Activated CD4-positive, alpha-beta T cell treated with anti-CD3 and anti-CD28 coated beads, Interleukin-2, amount 10 ng/mL, durations not matched to agents 7 days and 5 days (primary cell): ENCODE data around the gene RPL4. TPM values are rescaled to one million over a fixed set of nuclear protein-coding genes. Genes with fewer than 3 reads are reported as not detected.

Experiments used
- CTCF ChIA-PET: fragments of 350-600 bp; sonication (Branson Sonifier 250); formaldehyde crosslinking; loops from one replicate; lab custom pipeline; 2021; ENCODE audit warnings: antibody characterized with exemption; lab: Charles Lee
- POLR2A ChIA-PET: fragments of 350-600 bp; sonication (Branson Sonifier 250); formaldehyde crosslinking; loops from one replicate; lab custom pipeline; 2021; ENCODE audit warnings: antibody characterized with exemption; lab: Charles Lee
- DNase-seq: peaks from one replicate; pipeline ENCODE4 v3.0.0-alpha.2; 2020
- H3K27ac Mint-ChIP-seq: one replicate; pipeline ENCODE4 v1.8.0; 2021; ENCODE audit warnings: mild to moderate bottlenecking, moderate library complexity, mixed read lengths
- H3K27me3 Mint-ChIP-seq: one replicate; pipeline ENCODE4 v1.8.0; 2021; ENCODE audit warnings: mixed read lengths
- H3K36me3 Mint-ChIP-seq: one replicate; pipeline ENCODE4 v1.8.0; 2021; ENCODE audit warnings: low read depth, mixed read lengths
- H3K4me1 Mint-ChIP-seq: one replicate; pipeline ENCODE4 v1.8.0; 2021; ENCODE audit warnings: mixed read lengths
- H3K4me3 Mint-ChIP-seq: one replicate; pipeline ENCODE4 v1.8.0; 2021; ENCODE audit warnings: mild to moderate bottlenecking, moderate library complexity, mixed read lengths
- H3K9me3 Mint-ChIP-seq: one replicate; pipeline ENCODE4 v1.8.0; 2021; ENCODE audit warnings: mixed read lengths
- total RNA-seq, 2 experiments: library from RNA; stranded (reverse); gene quantifications; one replicate each; pipeline ENCODE4 v1.2.3, GENCODE V29; 2021

The RPL4 gene
- 1,000 to 10,000 TPM; 2,398 to 2,621 TPM for total RNA-seq

GRCh38 chr15:66504563-66505429 is at the start of gene RPL4, which contains the start of gene ZWILCH:
RPL4 (minus strand) TSS chr15:66504855; CDS start chr15:66504790, 65 bp downstream.
ZWILCH (plus strand) TSS chr15:66505326; CDS start chr15:66505339, 13 bp downstream.
- ChIA-PET CTCF (interaction anchor here (0.9 to 1.7 kb wide), 3 partner anchors 10 to 15 kb away, joined by 3 to 4 read pairs (median 3); no protein-coding TSS in a partner anchor), POLR2A (no interaction called here)
- peak; percentile 85 for DNase-seq
- peaks cover 56% of the 10 kb centered on the region for H3K36me3 Mint-ChIP-seq
- peak within 1 kb of the TSS; percentile 100 for H3K4me3 Mint-ChIP-seq
- no peaks in the 10 kb centered on the region for H3K27me3 Mint-ChIP-seq
- H3K27ac Mint-ChIP-seq, result peak within 1 kb of the TSS; percentile 99
- peaks cover 61% of the 10 kb centered on the region for H3K4me1 Mint-ChIP-seq
- H3K9me3 Mint-ChIP-seq, result no peaks in the 10 kb centered on the region

- Mint-ChIP-seq H3K36me3 (peaks cover 26% of the 10 kb centered on the region), H3K4me3 (no peak overlapping the region), H3K27me3 (no peaks in the 10 kb centered on the region), H3K27ac (no peak overlapping the region), H3K4me1 (no peaks in the 10 kb centered on the region), H3K9me3 (no peaks in the 10 kb centered on the region)
- POLR2A ChIA-PET, result no interaction called here
- CTCF ChIA-PET, result no interaction called here
- no peak for DNase-seq
These were observed 40.6 kb upstream of the RPL4 start for GRCh38 chr15:66545255-66545654.

- Mint-ChIP-seq H3K36me3 (peaks cover 29% of the 10 kb centered on the region), H3K4me1 (no peaks in the 10 kb centered on the region), H3K9me3 (no peaks in the 10 kb centered on the region), H3K4me3 (no peak overlapping the region), H3K27me3 (no peaks in the 10 kb centered on the region), H3K27ac (no peak overlapping the region)
- POLR2A ChIA-PET, result no interaction called here
- CTCF ChIA-PET, result interaction anchor here (0.7 kb wide), 1 partner anchor 1641 kb away, joined by 4 read pairs; no protein-coding TSS in a partner anchor
- no peak for DNase-seq
These were observed 38.2 kb upstream of the RPL4 start for GRCh38 chr15:66542896-66543295.

- no peaks in the 10 kb centered on the region for H3K27me3 Mint-ChIP-seq
- CTCF ChIA-PET, result interaction anchor here (1.4 kb wide), 1 partner anchor 15 kb away, joined by 3 read pairs; no protein-coding TSS in a partner anchor
- POLR2A ChIA-PET, result no interaction called here
- H3K9me3 Mint-ChIP-seq, result no peaks in the 10 kb centered on the region
- peaks cover 28% of the 10 kb centered on the region for H3K36me3 Mint-ChIP-seq
- H3K4me1 Mint-ChIP-seq, result no peaks in the 10 kb centered on the region
- H3K4me3 Mint-ChIP-seq, result no peak overlapping the region
- DNase-seq, result no peak
- no peak overlapping the region for H3K27ac Mint-ChIP-seq
These were observed 30.4 kb upstream of the RPL4 start for GRCh38 chr15:66535056-66535455.

- Mint-ChIP-seq H3K27ac (peak overlapping the region; percentile 21), H3K27me3 (no peaks in the 10 kb centered on the region), H3K4me1 (peaks cover 8% of the 10 kb centered on the region), H3K9me3 (no peaks in the 10 kb centered on the region), H3K36me3 (peaks cover 33% of the 10 kb centered on the region), H3K4me3 (no peak overlapping the region)
- POLR2A ChIA-PET, result no interaction called here
- no peak for DNase-seq
- CTCF ChIA-PET, result no interaction called here
These were observed 20.2 kb upstream of the RPL4 start for GRCh38 chr15:66524838-66525237.

GRCh38 chr15:66523926-66524325 is 19.3 kb upstream of the RPL4 start:
- Mint-ChIP-seq H3K4me1 (peaks cover 8% of the 10 kb centered on the region), H3K4me3 (no peak overlapping the region), H3K27me3 (no peaks in the 10 kb centered on the region), H3K36me3 (peaks cover 29% of the 10 kb centered on the region), H3K27ac (no peak overlapping the region), H3K9me3 (no peaks in the 10 kb centered on the region)
- DNase-seq, result no peak
- POLR2A ChIA-PET, result no interaction called here
- CTCF ChIA-PET, result no interaction called here

GRCh38 chr15:66515901-66516322 is 11.3 kb upstream of the RPL4 start:
- DNase-seq, result no peak
- peaks cover 21% of the 10 kb centered on the region for H3K36me3 Mint-ChIP-seq
- H3K27me3 Mint-ChIP-seq, result no peaks in the 10 kb centered on the region
- CTCF ChIA-PET, result interaction anchor here (1.0 kb wide), 1 partner anchor 11 kb away, joined by 3 read pairs; the partner anchor contains the start of genes RPL4 and ZWILCH
- H3K4me3 Mint-ChIP-seq, result no peak overlapping the region
- H3K4me1 Mint-ChIP-seq, result peaks cover 2% of the 10 kb centered on the region
- POLR2A ChIA-PET, result no interaction called here
- no peak overlapping the region for H3K27ac Mint-ChIP-seq
- no peaks in the 10 kb centered on the region for H3K9me3 Mint-ChIP-seq

DNA sequence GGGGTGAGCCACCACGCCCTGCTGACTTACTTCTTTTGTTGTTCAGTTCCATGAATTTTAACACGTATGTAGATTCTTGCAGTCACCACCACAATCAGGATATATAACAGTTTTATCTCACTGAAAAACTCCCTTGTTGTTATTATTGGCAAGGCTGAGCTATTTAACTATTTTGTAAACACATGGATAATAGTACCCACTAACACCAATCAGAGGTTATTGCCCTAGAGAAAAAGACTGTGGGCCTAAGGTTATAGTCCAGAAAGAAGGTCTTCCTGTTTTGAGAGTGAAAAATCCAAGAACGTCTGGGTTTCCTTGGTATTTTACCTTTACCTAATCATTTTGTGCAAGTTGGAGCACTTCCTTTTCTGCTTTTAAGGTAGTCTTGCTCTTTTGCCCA is 9.9 kb upstream of the RPL4 start:
- H3K27me3 Mint-ChIP-seq, result no peaks in the 10 kb centered on the region
- H3K27ac Mint-ChIP-seq, result no peak overlapping the region
- no peaks in the 10 kb centered on the region for H3K9me3 Mint-ChIP-seq
- ChIA-PET CTCF (interaction anchor here (0.7 kb wide), 1 partner anchor 413 kb away, joined by 4 read pairs; no protein-coding TSS in a partner anchor), POLR2A (interaction anchor here (0.6 kb wide), 1 partner anchor 1688 kb away, joined by 4 read pairs; no protein-coding TSS in a partner anchor)
- no peak for DNase-seq
- H3K4me3 Mint-ChIP-seq, result no peak overlapping the region
- H3K36me3 Mint-ChIP-seq, result peaks cover 25% of the 10 kb centered on the region
- peaks cover 2% of the 10 kb centered on the region for H3K4me1 Mint-ChIP-seq

DNA sequence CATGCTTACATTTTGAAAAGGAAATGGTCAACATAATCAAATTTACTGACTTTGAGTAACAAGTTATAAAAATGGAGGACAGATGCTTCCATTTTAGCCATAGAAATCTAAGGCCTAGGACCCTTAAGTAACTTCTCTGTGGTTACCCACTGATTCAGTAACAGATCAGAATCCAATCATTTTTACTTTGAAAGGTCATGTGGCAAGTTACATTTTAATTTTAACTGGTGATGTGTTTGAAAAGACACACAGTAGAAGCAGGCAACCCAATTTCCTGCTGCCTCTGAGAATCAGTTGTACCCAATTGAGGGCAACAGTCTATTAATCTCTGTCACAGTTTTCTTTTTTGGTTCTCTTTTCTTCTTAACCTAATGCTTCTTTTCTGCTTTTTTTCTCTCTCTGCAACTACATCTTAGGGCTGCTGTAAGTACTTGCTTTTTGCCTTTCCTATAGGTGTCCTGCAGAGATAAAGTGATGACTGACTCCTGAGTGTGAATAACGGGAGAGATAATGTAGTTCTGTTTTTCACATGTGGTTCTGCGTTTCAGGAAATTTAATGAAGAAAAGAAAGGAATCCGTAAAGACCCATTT is 3.7 kb upstream of the RPL4 start:
- Mint-ChIP-seq H3K27me3 (no peaks in the 10 kb centered on the region), H3K36me3 (peaks cover 27% of the 10 kb centered on the region), H3K9me3 (no peaks in the 10 kb centered on the region), H3K4me3 (no peak overlapping the region), H3K4me1 (peaks cover 31% of the 10 kb centered on the region), H3K27ac (no peak overlapping the region)
- POLR2A ChIA-PET, result no interaction called here
- no peak for DNase-seq
- CTCF ChIA-PET, result interaction anchor here (0.6 kb wide), 2 partner anchors 936 to 1146 kb away, joined by 3 to 4 read pairs; no protein-coding TSS in a partner anchor

DNA sequence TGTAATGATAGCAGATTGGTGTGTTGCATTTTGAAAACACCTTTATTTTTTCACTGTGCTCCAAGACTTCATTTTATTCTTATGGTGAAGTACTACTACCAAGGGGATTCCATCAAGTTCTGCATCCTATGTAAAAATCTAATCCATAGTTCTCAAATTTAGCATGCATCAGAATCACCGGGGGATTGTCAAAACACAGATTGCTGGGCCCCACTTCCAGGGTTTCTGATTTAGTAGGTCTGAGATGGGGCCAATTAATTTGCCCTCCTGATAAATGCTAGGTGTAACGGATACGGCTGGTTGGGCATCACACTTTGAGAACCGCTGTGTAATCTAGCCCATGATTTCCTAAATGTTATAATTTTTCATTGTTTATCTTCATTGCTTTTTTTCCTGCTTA is 1.2 kb upstream of the RPL4 start:
- POLR2A ChIA-PET, result no interaction called here
- Mint-ChIP-seq H3K36me3 (peaks cover 49% of the 10 kb centered on the region), H3K9me3 (no peaks in the 10 kb centered on the region), H3K27ac (peak overlapping the region; percentile 99), H3K4me1 (peaks cover 54% of the 10 kb centered on the region), H3K4me3 (peak overlapping the region; percentile 100), H3K27me3 (no peaks in the 10 kb centered on the region)
- CTCF ChIA-PET, result no interaction called here
- DNase-seq, result no peak

DNA sequence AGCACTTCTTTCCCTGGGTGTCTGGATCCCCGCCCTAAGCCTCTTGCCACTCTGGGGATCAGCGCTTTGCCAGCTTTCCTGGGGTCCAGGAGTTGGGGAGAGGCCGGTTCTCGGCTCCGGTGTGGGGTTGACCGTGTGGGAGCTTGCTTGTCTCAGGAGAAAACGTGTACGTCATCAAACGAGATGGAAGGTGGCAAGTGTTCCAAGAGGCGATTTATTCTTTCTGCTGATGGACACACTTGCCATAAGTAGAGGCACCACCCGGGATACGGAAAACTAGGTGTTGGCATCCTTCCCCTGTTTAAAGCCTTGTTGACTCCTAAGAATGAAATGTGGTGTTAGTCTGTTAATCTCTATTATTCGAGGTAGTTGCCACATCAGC is 766 bp upstream of the RPL4 start:
- Mint-ChIP-seq H3K36me3 (peaks cover 49% of the 10 kb centered on the region), H3K27me3 (no peaks in the 10 kb centered on the region), H3K27ac (peak overlapping the region; percentile 99), H3K4me3 (peak overlapping the region; percentile 100), H3K9me3 (no peaks in the 10 kb centered on the region), H3K4me1 (peaks cover 55% of the 10 kb centered on the region)
- POLR2A ChIA-PET, result no interaction called here
- no peak for DNase-seq
- CTCF ChIA-PET, result interaction anchor here (0.9 to 1.7 kb wide), 2 partner anchors 11 to 16 kb away, joined by 3 to 4 read pairs; no protein-coding TSS in a partner anchor

DNA sequence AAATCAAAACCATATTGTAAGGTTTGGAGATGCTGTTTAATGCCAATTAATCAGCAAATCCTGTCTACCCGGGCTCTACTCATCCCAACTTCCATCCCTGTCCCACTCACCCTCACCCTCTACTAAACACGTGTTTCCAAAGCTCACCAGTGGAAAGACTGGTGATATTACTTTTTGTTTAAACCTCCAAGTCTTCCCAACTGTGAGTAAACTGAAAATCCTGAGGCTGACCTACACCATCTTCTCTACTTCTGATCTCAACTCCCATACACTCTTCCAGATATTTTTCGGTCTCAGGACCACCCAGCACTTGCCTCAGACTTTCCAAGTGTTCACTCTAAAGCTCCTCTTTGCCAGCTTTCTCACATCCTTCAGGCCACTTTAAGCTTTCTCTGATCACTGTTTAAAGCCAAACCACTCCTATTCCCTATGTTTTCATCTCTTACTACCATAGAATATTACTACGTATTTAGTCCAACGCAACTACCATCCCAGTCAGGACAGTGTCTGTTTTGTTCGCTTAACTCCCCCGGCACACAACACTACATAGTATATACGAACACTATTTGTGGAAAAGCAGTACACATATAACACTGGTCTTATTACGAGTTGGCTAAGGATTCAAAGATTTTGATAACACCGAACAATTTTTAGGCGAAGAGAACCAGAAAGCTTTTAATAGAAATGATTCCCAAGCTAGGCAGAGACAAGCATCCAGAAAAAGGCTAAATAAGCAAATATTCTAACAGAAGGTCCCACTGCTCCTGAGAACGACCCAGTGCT is 684 bp downstream of the RPL4 start:
- no peak for DNase-seq
- H3K36me3 Mint-ChIP-seq, result peaks cover 58% of the 10 kb centered on the region
- H3K9me3 Mint-ChIP-seq, result no peaks in the 10 kb centered on the region
- CTCF ChIA-PET, result interaction anchor here (0.6 to 1.7 kb wide), 3 partner anchors 9 to 119 kb away, joined by 3 to 4 read pairs (median 3); no protein-coding TSS in a partner anchor
- H3K27ac Mint-ChIP-seq, result peak overlapping the region; percentile 99
- H3K4me3 Mint-ChIP-seq, result peak overlapping the region; percentile 100
- peaks cover 66% of the 10 kb centered on the region for H3K4me1 Mint-ChIP-seq
- no peaks in the 10 kb centered on the region for H3K27me3 Mint-ChIP-seq
- POLR2A ChIA-PET, result no interaction called here
